ENCODE measurements around the gene EFCAB8.

EFCAB8 gene

DNA sequence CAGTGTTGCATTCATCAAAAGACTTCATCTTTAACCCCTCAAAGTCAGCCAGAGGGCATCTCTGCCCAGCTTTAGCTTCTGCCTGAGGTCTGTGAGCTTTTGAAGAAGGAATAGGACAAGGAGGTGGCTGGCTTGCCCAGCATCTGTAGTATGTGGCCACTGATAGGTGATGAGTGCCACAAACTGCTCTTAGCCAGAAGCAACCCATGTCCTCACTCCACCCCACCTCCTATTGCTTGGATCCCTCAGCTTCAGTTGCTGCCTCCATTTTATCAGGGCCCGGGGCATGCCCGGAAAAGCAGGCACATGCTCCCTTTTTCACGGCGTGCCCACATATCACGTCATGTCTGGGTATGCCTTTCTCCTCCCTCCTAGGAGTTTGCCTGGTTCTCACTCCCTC, 11.9 kb upstream of the EFCAB8 start:
- H3K9me3 ChIP-seq (ENCODE audit: insufficient read depth, low read length, severe bottlenecking), result no peaks in the 10 kb centered on the region
- TF ChIP-seq, protein P1, sequence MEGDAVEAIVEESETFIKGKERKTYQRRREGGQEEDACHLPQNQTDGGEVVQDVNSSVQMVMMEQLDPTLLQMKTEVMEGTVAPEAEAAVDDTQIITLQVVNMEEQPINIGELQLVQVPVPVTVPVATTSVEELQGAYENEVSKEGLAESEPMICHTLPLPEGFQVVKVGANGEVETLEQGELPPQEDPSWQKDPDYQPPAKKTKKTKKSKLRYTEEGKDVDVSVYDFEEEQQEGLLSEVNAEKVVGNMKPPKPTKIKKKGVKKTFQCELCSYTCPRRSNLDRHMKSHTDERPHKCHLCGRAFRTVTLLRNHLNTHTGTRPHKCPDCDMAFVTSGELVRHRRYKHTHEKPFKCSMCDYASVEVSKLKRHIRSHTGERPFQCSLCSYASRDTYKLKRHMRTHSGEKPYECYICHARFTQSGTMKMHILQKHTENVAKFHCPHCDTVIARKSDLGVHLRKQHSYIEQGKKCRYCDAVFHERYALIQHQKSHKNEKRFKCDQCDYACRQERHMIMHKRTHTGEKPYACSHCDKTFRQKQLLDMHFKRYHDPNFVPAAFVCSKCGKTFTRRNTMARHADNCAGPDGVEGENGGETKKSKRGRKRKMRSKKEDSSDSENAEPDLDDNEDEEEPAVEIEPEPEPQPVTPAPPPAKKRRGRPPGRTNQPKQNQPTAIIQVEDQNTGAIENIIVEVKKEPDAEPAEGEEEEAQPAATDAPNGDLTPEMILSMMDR (IDR thresholded peaks at IDR 0.05; ENCODE audit: borderline replicate concordance, extremely low read depth, low read length, poor library complexity, severe bottlenecking), result no peak
- no peak for TF ChIP-seq EZH2 (IDR thresholded peaks at IDR 0.05; ENCODE audit: borderline replicate concordance, low read depth, low read length, severe bottlenecking)
- H3K79me2 ChIP-seq (ENCODE audit: insufficient read depth, low read length), result peaks cover 45% of the 10 kb centered on the region
- no peak overlapping the region for H3K4me2 ChIP-seq (ENCODE audit: insufficient read depth, low read length)
- H3K9ac ChIP-seq (ENCODE audit: low read depth, low read length), result no peak overlapping the region
- no peaks in the 10 kb centered on the region for H3K27me3 ChIP-seq (ENCODE audit: insufficient read depth, low read length, poor library complexity)
- H3K36me3 ChIP-seq (ENCODE audit: insufficient read depth, low read length), result peaks cover 93% of the 10 kb centered on the region
- H4K20me1 ChIP-seq (ENCODE audit: insufficient read depth, low read length), result peaks cover 46% of the 10 kb centered on the region
- H3K27ac ChIP-seq (ENCODE audit: low read length), result no peak overlapping the region
- DNase-seq (no peak), ATAC-seq (ENCODE audit: insufficient read depth, low read depth) (no peak)
- H2AFZ ChIP-seq (ENCODE audit: low read depth, low read length), result no peak overlapping the region
- no peaks in the 10 kb centered on the region for H3K4me1 ChIP-seq (ENCODE audit: insufficient read depth, low read length)
- H3K4me3 ChIP-seq (ENCODE audit: low read depth in 1 of 2, low read length in 2 of 2), result no peak overlapping the region

DNA sequence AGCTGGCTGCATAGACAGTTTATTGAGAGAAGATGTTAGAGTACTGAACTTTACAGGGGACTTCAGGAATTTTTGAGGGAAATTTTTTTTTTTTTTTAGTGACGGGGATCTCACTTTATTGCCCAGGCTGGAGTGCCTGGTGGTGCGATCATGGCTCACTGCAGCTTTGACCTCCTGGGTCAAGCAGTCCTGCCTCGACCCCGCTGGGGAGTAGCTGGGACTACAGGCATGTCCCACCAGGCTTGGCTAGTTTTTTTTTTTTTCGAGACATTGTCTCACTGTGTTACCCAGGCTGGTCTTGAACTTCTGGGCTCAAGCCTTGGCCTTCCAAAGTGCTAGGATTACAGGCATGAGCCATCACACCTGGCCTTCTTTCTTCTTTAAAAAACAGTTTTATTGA, 10.8 kb upstream of the EFCAB8 start:
- Histone ChIP-seq H3K9ac (ENCODE audit: low read depth, low read length) (no peak overlapping the region), H3K4me1 (ENCODE audit: insufficient read depth, low read length) (no peaks in the 10 kb centered on the region), H3K27me3 (ENCODE audit: insufficient read depth, low read length, poor library complexity) (no peaks in the 10 kb centered on the region), H2AFZ (ENCODE audit: low read depth, low read length) (no peak overlapping the region), H4K20me1 (ENCODE audit: insufficient read depth, low read length) (peaks cover 36% of the 10 kb centered on the region), H3K79me2 (ENCODE audit: insufficient read depth, low read length) (peaks cover 35% of the 10 kb centered on the region), H3K9me3 (ENCODE audit: insufficient read depth, low read length, severe bottlenecking) (no peaks in the 10 kb centered on the region), H3K4me3 (ENCODE audit: low read depth in 1 of 2, low read length in 2 of 2) (no peak overlapping the region), H3K36me3 (ENCODE audit: insufficient read depth, low read length) (peaks cover 94% of the 10 kb centered on the region), H3K4me2 (ENCODE audit: insufficient read depth, low read length) (no peak overlapping the region), H3K27ac (ENCODE audit: low read length) (no peak overlapping the region)
- ATAC-seq (ENCODE audit: insufficient read depth, low read depth) (no peak), DNase-seq (no peak)
- no peak for TF ChIP-seq EZH2 (IDR thresholded peaks at IDR 0.05; ENCODE audit: borderline replicate concordance, low read depth, low read length, severe bottlenecking)
- TF ChIP-seq, protein P1 (IDR thresholded peaks at IDR 0.05; ENCODE audit: borderline replicate concordance, extremely low read depth, low read length, poor library complexity, severe bottlenecking), result no peak

DNA sequence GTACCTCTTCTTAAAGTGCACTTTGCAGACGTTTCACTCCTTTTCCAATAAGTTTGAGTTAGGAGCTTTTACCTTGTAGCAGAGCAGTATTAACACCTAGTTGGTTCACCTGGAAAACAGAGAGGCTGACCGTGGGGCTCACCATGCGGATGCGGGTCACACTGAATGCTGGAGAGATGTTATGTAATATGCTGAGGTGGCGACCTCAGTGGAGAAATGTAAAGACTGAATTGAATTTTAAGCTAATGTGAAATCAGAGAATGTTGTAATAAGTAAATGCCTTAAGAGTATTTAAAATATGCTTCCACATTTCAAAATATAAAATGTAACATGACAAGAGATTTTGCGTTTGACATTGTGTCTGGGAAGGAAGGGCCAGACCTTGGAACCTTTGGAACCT, 9.9 kb upstream of the EFCAB8 start:
- no peak for DNase-seq
- H3K4me3 ChIP-seq (ENCODE audit: low read depth in 1 of 2, low read length in 2 of 2), result no peak overlapping the region
- H3K4me1 ChIP-seq (ENCODE audit: insufficient read depth, low read length), result no peaks in the 10 kb centered on the region
- H2AFZ ChIP-seq (ENCODE audit: low read depth, low read length), result no peak overlapping the region
- H3K27me3 ChIP-seq (ENCODE audit: insufficient read depth, low read length, poor library complexity), result no peaks in the 10 kb centered on the region
- H4K20me1 ChIP-seq (ENCODE audit: insufficient read depth, low read length), result peaks cover 28% of the 10 kb centered on the region
- no peak overlapping the region for H3K9ac ChIP-seq (ENCODE audit: low read depth, low read length)
- H3K4me2 ChIP-seq (ENCODE audit: insufficient read depth, low read length), result no peak overlapping the region
- H3K27ac ChIP-seq (ENCODE audit: low read length), result no peak overlapping the region
- H3K36me3 ChIP-seq (ENCODE audit: insufficient read depth, low read length), result peaks cover 94% of the 10 kb centered on the region
- ATAC-seq (ENCODE audit: insufficient read depth, low read depth), result no peak
- TF ChIP-seq, protein P1 (IDR thresholded peaks at IDR 0.05; ENCODE audit: borderline replicate concordance, extremely low read depth, low read length, poor library complexity, severe bottlenecking), result no peak
- no peak for TF ChIP-seq EZH2 (IDR thresholded peaks at IDR 0.05; ENCODE audit: borderline replicate concordance, low read depth, low read length, severe bottlenecking)
- H3K9me3 ChIP-seq (ENCODE audit: insufficient read depth, low read length, severe bottlenecking), result no peaks in the 10 kb centered on the region
- H3K79me2 ChIP-seq (ENCODE audit: insufficient read depth, low read length), result peaks cover 26% of the 10 kb centered on the region

DNA sequence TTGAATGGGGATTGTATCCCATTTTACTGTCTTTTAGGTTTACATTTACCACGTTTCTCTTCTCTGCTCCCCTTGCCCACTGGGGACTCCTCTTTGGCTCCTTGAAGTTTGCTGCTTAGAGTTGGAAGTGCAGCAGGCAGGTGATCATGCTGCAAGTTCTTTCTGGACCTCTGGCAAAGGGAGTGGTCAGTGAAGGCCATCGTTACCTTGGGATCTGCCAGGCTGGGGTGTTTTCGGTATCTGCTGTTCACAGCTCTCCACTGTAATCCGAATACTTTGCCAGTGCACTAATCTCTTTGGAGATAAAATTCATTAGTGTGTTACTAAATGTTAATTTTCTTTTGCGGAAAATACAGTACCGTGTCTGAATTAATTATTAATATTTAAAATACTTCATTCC, 9.1 kb upstream of the EFCAB8 start:
- H3K4me1 ChIP-seq (ENCODE audit: insufficient read depth, low read length), result no peaks in the 10 kb centered on the region
- no peak overlapping the region for H3K27ac ChIP-seq (ENCODE audit: low read length)
- no peaks in the 10 kb centered on the region for H3K27me3 ChIP-seq (ENCODE audit: insufficient read depth, low read length, poor library complexity)
- no peak overlapping the region for H3K9ac ChIP-seq (ENCODE audit: low read depth, low read length)
- no peak overlapping the region for H3K4me2 ChIP-seq (ENCODE audit: insufficient read depth, low read length)
- TF ChIP-seq, protein P1 (IDR thresholded peaks at IDR 0.05; ENCODE audit: borderline replicate concordance, extremely low read depth, low read length, poor library complexity, severe bottlenecking), result no peak
- TF ChIP-seq EZH2 (IDR thresholded peaks at IDR 0.05; ENCODE audit: borderline replicate concordance, low read depth, low read length, severe bottlenecking), result no peak
- DNase-seq, result no peak
- H4K20me1 ChIP-seq (ENCODE audit: insufficient read depth, low read length), result peaks cover 23% of the 10 kb centered on the region
- peaks cover 93% of the 10 kb centered on the region for H3K36me3 ChIP-seq (ENCODE audit: insufficient read depth, low read length)
- no peak overlapping the region for H3K4me3 ChIP-seq (ENCODE audit: low read depth in 1 of 2, low read length in 2 of 2)
- no peak overlapping the region for H2AFZ ChIP-seq (ENCODE audit: low read depth, low read length)
- no peak for ATAC-seq (ENCODE audit: insufficient read depth, low read depth)
- no peaks in the 10 kb centered on the region for H3K9me3 ChIP-seq (ENCODE audit: insufficient read depth, low read length, severe bottlenecking)
- peaks cover 19% of the 10 kb centered on the region for H3K79me2 ChIP-seq (ENCODE audit: insufficient read depth, low read length)

Data from DND-41 (cell line).